SK-N-SH (cell line): ENCODE results near the gene KTN1.

ENCODE experiments used
- EP300 ChIP-seq, 2 experiments: IDR thresholded peaks; 2 replicates each; pipeline versions ENCODE4 v1.4.0 to v1.6.1; 2012; ENCODE audit warnings: borderline replicate concordance in 1 of 2, low read depth in 1 of 2, low read length in 1 of 2
- FOXJ3 ChIP-seq: sonication (generic); formaldehyde crosslinking; IDR thresholded peaks from 2 replicates; pipeline ENCODE4 v1.5.1; 2020; ENCODE audit warnings: mild to moderate bottlenecking, missing genetic modification reagents
- JUND ChIP-seq: IDR thresholded peaks from 2 replicates; pipeline ENCODE4 v1.4.0; 2012
- MAX ChIP-seq: IDR thresholded peaks from 2 replicates; pipeline ENCODE4 v1.4.0; 2012; ENCODE audit warnings: low read depth
- POLR2AphosphoS5 ChIP-seq: IDR thresholded peaks from 2 replicates; pipeline ENCODE4 v1.6.1; 2012; ENCODE audit warnings: low read depth, low read length
- RCOR1 ChIP-seq: fragments of 150-350 bp; IDR thresholded peaks from 2 replicates; pipeline ENCODE4 v1.6.1; 2017; ENCODE audit warnings: antibody characterized with exemption, low read length
- USF2 ChIP-seq: fragments of 150-350 bp; IDR thresholded peaks from 2 replicates; pipeline ENCODE4 v1.6.1; 2017; ENCODE audit warnings: antibody characterized with exemption, low read length, low read depth, borderline replicate concordance
- TF ChIP-seq, protein P1 (sequence below): fragments of 200-600 bp; sonication (generic); IDR thresholded peaks from 2 replicates; pipeline ENCODE4 v1.6.1; 2017; ENCODE audit warnings: antibody characterized with exemption, mild to moderate bottlenecking, moderate library complexity
- TF ChIP-seq, protein P2 (sequence below): IDR thresholded peaks from 2 replicates; pipeline ENCODE4 v1.6.1; 2012; ENCODE audit warnings: mild to moderate bottlenecking, low read depth, low read length, moderate library complexity

GRCh38 chr14:55620981-55621380 is 41.0 kb downstream of the KTN1 start:
- TF ChIP-seq POLR2AphosphoS5, result no peak
- TF ChIP-seq MAX, result no peak
- TF ChIP-seq, protein P1, sequence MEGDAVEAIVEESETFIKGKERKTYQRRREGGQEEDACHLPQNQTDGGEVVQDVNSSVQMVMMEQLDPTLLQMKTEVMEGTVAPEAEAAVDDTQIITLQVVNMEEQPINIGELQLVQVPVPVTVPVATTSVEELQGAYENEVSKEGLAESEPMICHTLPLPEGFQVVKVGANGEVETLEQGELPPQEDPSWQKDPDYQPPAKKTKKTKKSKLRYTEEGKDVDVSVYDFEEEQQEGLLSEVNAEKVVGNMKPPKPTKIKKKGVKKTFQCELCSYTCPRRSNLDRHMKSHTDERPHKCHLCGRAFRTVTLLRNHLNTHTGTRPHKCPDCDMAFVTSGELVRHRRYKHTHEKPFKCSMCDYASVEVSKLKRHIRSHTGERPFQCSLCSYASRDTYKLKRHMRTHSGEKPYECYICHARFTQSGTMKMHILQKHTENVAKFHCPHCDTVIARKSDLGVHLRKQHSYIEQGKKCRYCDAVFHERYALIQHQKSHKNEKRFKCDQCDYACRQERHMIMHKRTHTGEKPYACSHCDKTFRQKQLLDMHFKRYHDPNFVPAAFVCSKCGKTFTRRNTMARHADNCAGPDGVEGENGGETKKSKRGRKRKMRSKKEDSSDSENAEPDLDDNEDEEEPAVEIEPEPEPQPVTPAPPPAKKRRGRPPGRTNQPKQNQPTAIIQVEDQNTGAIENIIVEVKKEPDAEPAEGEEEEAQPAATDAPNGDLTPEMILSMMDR, result no peak
- TF ChIP-seq, protein P2, sequence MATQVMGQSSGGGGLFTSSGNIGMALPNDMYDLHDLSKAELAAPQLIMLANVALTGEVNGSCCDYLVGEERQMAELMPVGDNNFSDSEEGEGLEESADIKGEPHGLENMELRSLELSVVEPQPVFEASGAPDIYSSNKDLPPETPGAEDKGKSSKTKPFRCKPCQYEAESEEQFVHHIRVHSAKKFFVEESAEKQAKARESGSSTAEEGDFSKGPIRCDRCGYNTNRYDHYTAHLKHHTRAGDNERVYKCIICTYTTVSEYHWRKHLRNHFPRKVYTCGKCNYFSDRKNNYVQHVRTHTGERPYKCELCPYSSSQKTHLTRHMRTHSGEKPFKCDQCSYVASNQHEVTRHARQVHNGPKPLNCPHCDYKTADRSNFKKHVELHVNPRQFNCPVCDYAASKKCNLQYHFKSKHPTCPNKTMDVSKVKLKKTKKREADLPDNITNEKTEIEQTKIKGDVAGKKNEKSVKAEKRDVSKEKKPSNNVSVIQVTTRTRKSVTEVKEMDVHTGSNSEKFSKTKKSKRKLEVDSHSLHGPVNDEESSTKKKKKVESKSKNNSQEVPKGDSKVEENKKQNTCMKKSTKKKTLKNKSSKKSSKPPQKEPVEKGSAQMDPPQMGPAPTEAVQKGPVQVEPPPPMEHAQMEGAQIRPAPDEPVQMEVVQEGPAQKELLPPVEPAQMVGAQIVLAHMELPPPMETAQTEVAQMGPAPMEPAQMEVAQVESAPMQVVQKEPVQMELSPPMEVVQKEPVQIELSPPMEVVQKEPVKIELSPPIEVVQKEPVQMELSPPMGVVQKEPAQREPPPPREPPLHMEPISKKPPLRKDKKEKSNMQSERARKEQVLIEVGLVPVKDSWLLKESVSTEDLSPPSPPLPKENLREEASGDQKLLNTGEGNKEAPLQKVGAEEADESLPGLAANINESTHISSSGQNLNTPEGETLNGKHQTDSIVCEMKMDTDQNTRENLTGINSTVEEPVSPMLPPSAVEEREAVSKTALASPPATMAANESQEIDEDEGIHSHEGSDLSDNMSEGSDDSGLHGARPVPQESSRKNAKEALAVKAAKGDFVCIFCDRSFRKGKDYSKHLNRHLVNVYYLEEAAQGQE, result no peak
- no peak for TF ChIP-seq FOXJ3 (CRISPR knock-in tag)
- no peak for TF ChIP-seq USF2
- no peak for TF ChIP-seq RCOR1
- no peak for TF ChIP-seq JUND
- TF ChIP-seq EP300 (IDR thresholded peaks at IDR 0.05; ENCODE audit: borderline replicate concordance in 1 of 2, low read depth in 1 of 2, low read length in 1 of 2), result no peak
